Left lobe of liver (tissue), 2 donors: ENCODE results near the gene PNPLA1. TPM values are rescaled to one million over a fixed set of nuclear protein-coding genes. Genes with fewer than 3 reads are reported as not detected.

Experiments used
- ATAC-seq: fragments of 200-7000 bp; cut with Tn5 transposase; one replicate; pipeline ENCODE4 v1.9.1; 2020; ENCODE audit warnings: mild to moderate bottlenecking, moderate library complexity
- DNase-seq: peaks from one replicate; pipeline ENCODE4 v3.0.0-alpha.2; 2020; ENCODE audit warnings: low spot score
- total RNA-seq: library from RNA; stranded (reverse); gene quantifications from one replicate; pipeline ENCODE4 v1.2.1, GENCODE V29; 2021
- donor health status: DM: no; HTN: no; CAD: no; lungs with moderate emphysema.
- donor health status: DM: no; HTN: yes; CAD: no.

PNPLA1 gene
- total RNA-seq: not detected

- DNase-seq (no peak), ATAC-seq (peak; percentile 28)
Observed at GRCh38 chr6:36269834-36270705, at the start of gene PNPLA1. PNPLA1 (plus strand) TSS chr6:36270060; CDS start chr6:36270460, 400 bp downstream.

GRCh38 chr6:36220226-36220625, 49.6 kb upstream of the PNPLA1 start:
- ATAC-seq: no peak
- DNase-seq: no peak

- ATAC-seq (no peak), DNase-seq (no peak)
Observed at GRCh38 chr6:36221674-36222073, 48.2 kb upstream of the PNPLA1 start.

- no peak for ATAC-seq
- no peak for DNase-seq
Observed at GRCh38 chr6:36222924-36223323, 46.9 kb upstream of the PNPLA1 start.

GRCh38 chr6:36223706-36224105, 46.2 kb upstream of the PNPLA1 start:
- ATAC-seq: no peak
- no peak for DNase-seq

- DNase-seq (no peak), ATAC-seq (peak; percentile 20)
Observed at GRCh38 chr6:36224918-36225461, 44.9 kb upstream of the PNPLA1 start.

- no peak for DNase-seq
- no peak for ATAC-seq
Observed at GRCh38 chr6:36226438-36227047, 43.3 kb upstream of the PNPLA1 start.

GRCh38 chr6:36227379-36228228, 42.3 kb upstream of the PNPLA1 start:
- ATAC-seq: no peak
- DNase-seq: no peak

- peak; percentile 57 for ATAC-seq
Observed at GRCh38 chr6:36229223-36229622, 40.6 kb upstream of the PNPLA1 start.

GRCh38 chr6:36230371-36230770, 39.5 kb upstream of the PNPLA1 start:
- ATAC-seq: no peak
- no peak for DNase-seq

More at GRCh38 chr6:36229223-36229622, 40.6 kb upstream of the PNPLA1 start:
- DNase-seq: no peak

GRCh38 chr6:36232172-36232571, 37.7 kb upstream of the PNPLA1 start:
- no peak for DNase-seq
- ATAC-seq: peak; percentile 49

GRCh38 chr6:36235309-36235708, 34.6 kb upstream of the PNPLA1 start:
- peak; percentile 37 for ATAC-seq
- DNase-seq: no peak

GRCh38 chr6:36235862-36236261, 34.0 kb upstream of the PNPLA1 start:
- no peak for DNase-seq
- ATAC-seq: no peak

GRCh38 chr6:36239774-36240173, 30.1 kb upstream of the PNPLA1 start:
- DNase-seq: no peak
- no peak for ATAC-seq

GRCh38 chr6:36241728-36242127, 28.1 kb upstream of the PNPLA1 start:
- ATAC-seq: no peak
- DNase-seq: no peak

- no peak for DNase-seq
- ATAC-seq: no peak
Observed at GRCh38 chr6:36242161-36242560, 27.7 kb upstream of the PNPLA1 start.

- no peak for DNase-seq
- no peak for ATAC-seq
Observed at GRCh38 chr6:36242626-36243025, 27.2 kb upstream of the PNPLA1 start.

GRCh38 chr6:36243562-36244212, 26.2 kb upstream of the PNPLA1 start:
- ATAC-seq (no peak), DNase-seq (no peak)

GRCh38 chr6:36244641-36245280, 25.1 kb upstream of the PNPLA1 start:
- no peak for DNase-seq
- ATAC-seq: no peak

- DNase-seq: no peak
- ATAC-seq: peak; percentile 22
Observed at GRCh38 chr6:36245572-36246061, 24.2 kb upstream of the PNPLA1 start.
